ENCODE results near the gene LRBA. TPM values are rescaled to one million over a fixed set of nuclear protein-coding genes. Genes with fewer than 3 reads are reported as not detected.

LRBA gene
- total RNA-seq, 2 donors from 2014 or later = 30.9 to 33.7 TPM

DNA sequence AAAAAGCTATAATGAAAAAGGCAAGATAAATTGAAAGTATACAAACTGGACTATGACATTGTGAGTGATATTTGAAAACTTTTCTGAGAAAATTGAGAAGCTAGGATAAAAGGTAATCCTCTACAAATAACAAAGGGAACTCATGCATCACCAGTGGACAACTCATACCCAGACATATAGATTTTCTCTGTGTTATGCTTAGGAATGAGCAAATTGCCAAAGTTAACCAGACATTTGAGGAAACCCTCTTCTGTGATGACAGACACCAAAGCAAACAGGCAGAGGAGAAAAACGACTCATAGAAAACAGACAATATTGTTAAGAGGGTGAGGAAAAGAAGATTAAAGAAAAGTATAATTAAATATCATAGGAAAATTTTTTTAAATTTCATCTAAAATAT, 246.6 kb downstream of the LRBA start:
- TF ChIP-seq CTCF (IDR thresholded peaks at IDR 0.05) = no peak
- no peak for DNase-seq (ENCODE audit: low spot score)
- no peaks in the 10 kb centered on the region for H3K27me3 ChIP-seq (replicated peaks; ENCODE audit: insufficient read depth)
- no peaks in the 10 kb centered on the region for H3K9me3 ChIP-seq
- H3K4me1 ChIP-seq (ENCODE audit: control insufficient read depth in 1 of 2, low read depth in 2 of 2) = no peaks in the 10 kb centered on the region
- ATAC-seq (ENCODE audit: insufficient number of reproducible peaks, low FRiP score, low read depth) = no peak
- H3K4me3 ChIP-seq = no peak overlapping the region
- no peaks in the 10 kb centered on the region for H3K36me3 ChIP-seq
- no peak overlapping the region for H3K27ac ChIP-seq

- DNase-seq (ENCODE audit: low spot score) = no peak
- Histone ChIP-seq H3K27me3 (replicated peaks; ENCODE audit: insufficient read depth) (no peaks in the 10 kb centered on the region), H3K36me3 (no peaks in the 10 kb centered on the region), H3K4me3 (no peak overlapping the region), H3K9me3 (no peaks in the 10 kb centered on the region), H3K27ac (no peak overlapping the region), H3K4me1 (ENCODE audit: control insufficient read depth in 1 of 2, low read depth in 2 of 2) (no peaks in the 10 kb centered on the region)
- TF ChIP-seq CTCF (IDR thresholded peaks at IDR 0.05) = no peak
- ATAC-seq (ENCODE audit: insufficient number of reproducible peaks, low FRiP score, low read depth) = no peak
These were observed 249.9 kb downstream of the LRBA start for GRCh38 chr4:150765216-150765615.

DNA sequence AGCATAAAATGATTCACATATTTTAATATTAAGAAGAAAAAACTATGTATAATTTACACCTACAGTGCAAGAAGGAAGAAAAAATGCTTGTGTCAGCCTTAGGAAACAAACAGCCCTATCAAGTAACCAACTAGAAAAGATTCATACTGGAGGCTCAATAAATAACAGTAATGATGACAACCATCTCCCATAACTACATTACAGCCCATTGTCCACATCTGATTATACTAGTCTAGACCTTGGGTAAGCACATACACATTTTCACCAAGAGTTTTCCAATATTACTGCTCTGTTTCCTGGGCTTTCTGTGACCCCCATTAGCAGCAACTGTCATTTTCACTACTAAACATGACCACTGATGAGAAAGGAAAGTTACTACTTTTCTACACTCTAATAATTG, 263.4 kb downstream of the LRBA start:
- TF ChIP-seq CTCF (IDR thresholded peaks at IDR 0.05) = no peak
- ATAC-seq (ENCODE audit: insufficient number of reproducible peaks, low FRiP score, low read depth) (no peak), DNase-seq (ENCODE audit: low spot score) (no peak)
- H3K27ac ChIP-seq = no peak overlapping the region
- H3K9me3 ChIP-seq = no peaks in the 10 kb centered on the region
- H3K4me1 ChIP-seq (ENCODE audit: control insufficient read depth in 1 of 2, low read depth in 2 of 2) = no peaks in the 10 kb centered on the region
- H3K27me3 ChIP-seq (replicated peaks; ENCODE audit: insufficient read depth) = no peaks in the 10 kb centered on the region
- H3K4me3 ChIP-seq = no peak overlapping the region
- no peaks in the 10 kb centered on the region for H3K36me3 ChIP-seq

- H3K36me3 ChIP-seq = no peaks in the 10 kb centered on the region
- no peak for TF ChIP-seq CTCF (IDR thresholded peaks at IDR 0.05)
- no peaks in the 10 kb centered on the region for H3K4me1 ChIP-seq (ENCODE audit: control insufficient read depth in 1 of 2, low read depth in 2 of 2)
- DNase-seq (ENCODE audit: low spot score) (no peak), ATAC-seq (ENCODE audit: insufficient number of reproducible peaks, low FRiP score, low read depth) (no peak)
- no peak overlapping the region for H3K27ac ChIP-seq
- H3K4me3 ChIP-seq = no peak overlapping the region
- H3K9me3 ChIP-seq = no peaks in the 10 kb centered on the region
- H3K27me3 ChIP-seq (replicated peaks; ENCODE audit: insufficient read depth) = no peaks in the 10 kb centered on the region
These were observed 264.3 kb downstream of the LRBA start for GRCh38 chr4:150750824-150751223.

- no peaks in the 10 kb centered on the region for H3K27me3 ChIP-seq (replicated peaks; ENCODE audit: insufficient read depth)
- no peak overlapping the region for H3K27ac ChIP-seq
- ATAC-seq (ENCODE audit: insufficient number of reproducible peaks, low FRiP score, low read depth) (no peak), DNase-seq (ENCODE audit: low spot score) (no peak)
- TF ChIP-seq CTCF (IDR thresholded peaks at IDR 0.05) = no peak
- H3K4me3 ChIP-seq = no peak overlapping the region
- H3K9me3 ChIP-seq = peaks cover under 1% of the 10 kb centered on the region
- no peaks in the 10 kb centered on the region for H3K4me1 ChIP-seq (ENCODE audit: control insufficient read depth in 1 of 2, low read depth in 2 of 2)
- H3K36me3 ChIP-seq = no peaks in the 10 kb centered on the region
These were observed 268.9 kb downstream of the LRBA start for GRCh38 chr4:150746156-150746555.

Measured in thoracic aorta (tissue), 2 donors.